Activated CD4-positive, alpha-beta T cell treated with anti-CD3 and anti-CD28 coated beads for 4 hours (primary cell): ENCODE results near the gene RPAP2.
A peak's percentile ranks its signal among the peaks of the same experiment; 100 is the strongest.
"Not testable (repeated sequence)": the region's sequence is repeated elsewhere in the genome, so short reads cannot be mapped to it uniquely, and the experiment has no call there.

Source experiments
- DNase-seq, 2 donors: peaks; one replicate each; pipeline ENCODE4 v3.0.0-alpha.2; 2020

Gene RPAP2

DNA sequence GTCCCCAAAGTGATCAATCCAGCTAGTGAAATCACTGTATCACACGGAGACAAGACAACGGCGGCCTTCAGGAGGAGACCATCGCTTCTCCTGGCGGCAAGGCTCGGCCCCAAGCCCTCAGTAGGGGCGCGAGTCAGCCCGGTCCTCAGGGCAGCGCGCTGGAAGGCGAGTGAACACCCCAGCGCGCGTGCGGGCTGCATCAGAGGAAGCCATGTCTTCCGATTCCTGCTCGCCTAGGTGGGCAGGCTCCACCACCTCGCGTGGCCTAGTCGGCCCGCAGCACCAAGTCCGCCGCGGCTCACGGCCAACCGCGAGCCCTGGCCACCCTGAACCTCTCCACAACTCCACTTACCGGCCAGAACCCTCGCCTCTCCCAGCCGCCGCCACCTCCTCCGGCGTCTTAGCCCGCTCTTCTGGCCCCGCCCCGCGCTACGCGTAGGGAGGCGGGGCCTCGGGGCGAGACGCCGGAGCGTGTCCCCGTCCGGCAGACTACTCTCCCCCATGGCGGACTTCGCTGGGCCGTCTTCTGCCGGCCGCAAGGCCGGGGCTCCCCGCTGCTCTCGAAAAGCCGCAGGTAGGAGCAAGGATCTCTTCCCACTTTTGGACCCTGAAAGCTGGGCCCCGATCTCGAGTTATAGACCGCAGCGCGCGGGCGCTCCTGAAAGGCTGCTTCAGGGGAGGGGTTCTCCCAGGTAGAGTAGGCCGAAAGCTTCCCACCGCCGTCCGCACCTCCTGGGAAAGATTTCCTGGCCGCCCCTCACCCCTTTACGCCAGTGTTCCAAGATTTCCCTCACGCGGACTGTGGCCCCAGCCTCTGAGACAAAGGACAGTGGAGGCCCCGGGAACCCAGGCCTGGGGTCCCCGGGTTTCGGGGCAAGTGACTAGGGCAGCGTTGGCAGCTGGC lies at the start of gene RPAP2, which contains the start of gene GLMN:
Gene RPAP2, plus strand, starts transcription at position 487 of the 904 bp plus-strand sequence. Its CDS starts 15 bp downstream, at position 502.
Gene GLMN, minus strand, starts transcription at position 415 of the 904 bp plus-strand sequence. CDS start 988 bp downstream, outside the sequence.
- peak; percentile 67 to 68 for DNase-seq

- not testable (repeated sequence) for DNase-seq
These were observed 44.1 kb upstream of the RPAP2 start for GRCh38 chr1:92254714-92255113.

DNA sequence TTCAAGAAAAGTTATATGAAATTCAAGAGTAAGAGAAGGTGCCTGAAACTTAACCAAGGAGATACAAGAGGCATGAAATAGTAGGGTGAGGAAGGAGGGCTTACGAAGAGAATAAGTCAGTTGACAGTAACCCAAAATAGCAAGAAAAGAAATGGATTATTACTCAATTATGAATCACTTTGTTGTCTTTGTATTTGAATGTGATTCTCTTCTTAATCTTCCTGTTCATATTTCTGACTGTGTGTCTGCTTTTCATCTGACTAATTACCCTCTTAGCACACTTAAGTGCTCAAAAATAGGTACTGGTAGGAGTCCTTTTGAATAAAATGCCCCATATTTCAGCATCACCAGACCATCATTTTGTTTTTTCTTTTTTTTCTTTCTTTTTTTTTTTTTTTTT lies 39.5 kb upstream of the RPAP2 start:
- no peak for DNase-seq

DNA sequence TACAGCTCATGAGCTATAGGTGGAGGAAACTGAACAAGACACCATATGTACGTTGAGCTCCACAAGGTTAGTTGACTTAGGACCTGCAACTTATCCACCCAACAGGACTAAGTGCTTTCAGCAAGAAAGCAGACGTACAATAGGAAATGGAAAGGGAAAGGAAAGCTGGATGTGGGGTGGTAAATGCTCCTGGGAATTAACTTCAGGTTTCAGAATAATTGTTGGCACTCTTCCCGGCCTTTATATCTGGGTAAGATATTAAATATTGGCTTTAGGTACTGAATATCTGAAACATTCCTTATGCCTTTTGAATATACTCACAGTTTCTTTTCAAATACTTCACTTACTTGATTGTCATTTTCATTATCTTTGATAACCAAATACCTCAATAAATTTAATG lies 36.3 kb upstream of the RPAP2 start:
- DNase-seq: no peak

DNA sequence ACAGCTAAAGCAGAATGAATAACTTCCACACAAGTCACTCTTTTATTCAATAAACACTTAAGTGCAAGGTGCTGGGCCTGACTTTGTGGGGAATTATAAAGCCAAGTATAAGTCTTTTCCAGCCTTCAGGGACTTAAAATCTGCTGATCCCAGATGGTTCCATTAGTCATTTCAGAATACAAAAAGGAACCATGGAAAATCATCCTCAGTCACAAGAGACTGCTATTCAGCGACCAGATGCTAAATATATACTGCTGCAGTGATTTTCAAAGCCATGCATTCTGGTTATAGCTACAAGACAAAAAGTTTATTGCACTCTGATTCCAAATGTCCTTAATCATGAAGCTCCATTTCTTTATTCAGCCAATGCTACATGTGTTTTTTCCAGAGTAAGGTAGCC lies 25.8 kb upstream of the RPAP2 start:
- DNase-seq: no peak

DNA sequence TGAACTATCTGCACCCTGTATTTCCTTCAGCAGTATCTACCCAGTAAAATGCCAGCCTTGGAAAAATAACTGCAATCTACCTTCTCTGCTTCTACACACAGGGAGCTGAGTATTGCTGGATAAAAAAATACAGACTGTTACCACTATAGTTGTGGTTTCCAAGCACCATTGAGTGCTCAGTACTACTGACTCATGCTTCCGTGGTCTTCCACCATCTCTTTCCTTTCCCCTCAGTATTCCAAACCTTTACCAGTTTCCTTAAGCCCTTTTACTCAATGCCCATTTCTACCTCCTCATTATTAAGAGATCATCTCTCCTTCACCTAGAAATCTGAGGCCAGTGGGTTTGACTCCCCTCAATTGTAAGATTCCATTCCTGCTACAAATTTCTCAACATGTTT lies 23.9 kb upstream of the RPAP2 start:
- no peak for DNase-seq

DNA sequence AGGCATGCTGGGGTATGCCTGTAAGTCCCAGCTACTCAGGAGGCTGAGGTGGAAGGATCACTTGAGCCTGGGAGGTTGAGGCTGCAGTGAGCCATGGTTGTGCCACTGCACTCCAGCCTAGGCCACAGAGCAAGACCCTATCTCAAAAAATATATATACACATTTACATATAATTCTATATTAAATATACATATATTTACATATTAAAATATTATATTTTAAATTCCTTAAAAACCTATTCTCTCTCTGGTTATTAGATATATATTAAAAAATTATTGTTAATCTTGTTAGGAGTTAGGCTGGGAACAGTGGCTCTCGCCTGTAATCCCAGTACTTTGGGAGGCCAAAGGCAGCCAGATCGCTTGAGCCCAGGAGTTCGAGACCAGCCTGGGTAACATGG lies 22.8 kb upstream of the RPAP2 start:
- no peak for DNase-seq

GRCh38 chr1:92277105-92277723 lies 21.6 kb upstream of the RPAP2 start:
- no peak for DNase-seq

- not testable (repeated sequence) for DNase-seq
These were observed 19.1 kb upstream of the RPAP2 start for GRCh38 chr1:92279781-92280180.

DNA sequence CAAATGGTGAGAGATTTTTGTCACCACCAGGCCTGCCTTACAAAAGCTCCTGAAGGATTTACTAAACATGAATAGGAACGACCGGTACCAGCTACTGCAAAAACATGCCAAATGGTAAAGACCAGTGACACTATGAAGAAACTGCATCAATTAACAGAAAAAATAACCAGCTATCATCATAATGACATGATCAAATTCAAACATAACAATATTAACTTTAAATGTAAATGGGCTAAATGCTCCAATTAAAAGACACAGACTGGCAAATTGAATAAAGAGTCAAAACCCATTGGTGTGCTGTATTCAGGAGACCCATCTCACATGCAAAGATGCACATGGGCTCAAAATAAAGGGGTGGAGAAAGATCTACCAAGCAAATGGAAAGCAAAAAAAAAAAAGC lies 17.4 kb upstream of the RPAP2 start:
- DNase-seq: not testable (repeated sequence)

DNA sequence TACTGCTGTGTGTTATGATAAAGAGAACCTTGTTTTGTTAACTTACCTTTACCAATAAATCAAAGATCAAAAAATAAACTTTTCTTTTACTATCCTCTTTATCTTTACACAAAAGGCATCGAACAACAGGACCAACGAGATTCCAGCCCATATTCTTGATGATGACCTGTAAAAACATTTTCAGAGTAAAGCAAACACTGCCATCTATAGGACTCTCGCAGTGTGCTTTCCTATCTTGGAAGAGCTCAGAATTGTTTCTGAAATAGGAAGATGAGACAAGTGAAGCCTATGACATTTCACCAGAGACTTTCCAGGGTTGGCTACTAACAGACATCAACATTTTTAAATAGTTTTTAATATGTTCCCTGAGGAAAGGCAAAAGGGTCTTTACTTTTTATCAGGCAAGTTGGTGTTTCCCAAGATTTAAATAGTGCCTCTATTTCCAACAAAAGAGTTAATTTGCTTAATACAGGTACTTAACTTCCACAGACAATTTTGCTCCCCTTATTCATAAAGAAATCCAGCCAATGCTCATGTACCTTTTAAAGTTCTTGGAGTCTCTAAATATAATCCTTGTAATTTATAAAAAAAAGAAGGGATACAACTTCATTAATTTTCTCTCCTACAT lies 7.4 kb upstream of the RPAP2 start:
- DNase-seq: no peak

- no peak for DNase-seq
These were observed 666 bp upstream of the RPAP2 start for GRCh38 chr1:92298213-92298572.

GRCh38 chr1:92299477-92300150 lies 755 bp downstream of the RPAP2 start:
- no peak for DNase-seq

- DNase-seq: no peak
These were observed 2.2 kb downstream of the RPAP2 start for GRCh38 chr1:92301021-92301420.

- no peak for DNase-seq
These were observed 7.2 kb downstream of the RPAP2 start for GRCh38 chr1:92306020-92306419.

DNA sequence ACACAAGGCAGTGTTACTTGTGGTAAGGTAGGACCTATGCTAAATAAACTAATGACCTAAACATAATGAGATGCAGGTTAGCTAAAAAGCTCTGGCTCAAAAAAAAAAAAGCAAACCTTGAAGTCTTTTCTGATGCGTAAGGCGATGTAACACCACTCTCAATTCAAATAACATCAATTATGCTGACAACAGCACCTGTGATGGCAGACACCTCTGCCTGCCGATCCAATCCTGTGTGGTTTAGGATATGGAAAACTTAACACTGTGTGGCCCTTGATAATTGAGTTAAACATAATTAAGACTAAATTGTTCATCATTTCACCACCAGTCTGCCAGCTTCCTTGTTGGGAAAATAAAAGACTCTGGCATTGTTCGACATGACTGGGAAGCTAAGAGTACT lies 9.1 kb downstream of the RPAP2 start:
- no peak for DNase-seq

- no peak for DNase-seq
These were observed 11.3 kb downstream of the RPAP2 start for GRCh38 chr1:92310185-92310597.

DNA sequence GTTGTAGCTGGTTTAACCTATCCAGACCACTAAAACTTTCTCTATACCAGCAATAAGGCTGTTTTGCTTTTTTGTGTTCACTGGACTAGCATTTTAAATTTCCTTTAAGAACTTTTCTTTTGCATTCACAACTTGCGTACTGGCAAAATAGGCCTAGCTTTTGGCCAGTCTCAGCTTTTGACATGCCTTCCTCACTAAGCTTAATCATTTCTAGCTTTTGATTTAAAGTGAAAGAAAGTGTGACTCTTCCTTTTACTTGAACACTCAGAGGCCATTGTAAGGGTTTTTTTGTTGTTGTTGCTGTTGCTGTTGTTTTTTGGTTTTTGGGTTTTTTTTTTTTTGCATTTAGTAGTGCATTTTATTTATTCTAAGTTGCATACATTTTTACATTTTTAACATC lies 15.2 kb downstream of the RPAP2 start:
- DNase-seq: no peak

DNA sequence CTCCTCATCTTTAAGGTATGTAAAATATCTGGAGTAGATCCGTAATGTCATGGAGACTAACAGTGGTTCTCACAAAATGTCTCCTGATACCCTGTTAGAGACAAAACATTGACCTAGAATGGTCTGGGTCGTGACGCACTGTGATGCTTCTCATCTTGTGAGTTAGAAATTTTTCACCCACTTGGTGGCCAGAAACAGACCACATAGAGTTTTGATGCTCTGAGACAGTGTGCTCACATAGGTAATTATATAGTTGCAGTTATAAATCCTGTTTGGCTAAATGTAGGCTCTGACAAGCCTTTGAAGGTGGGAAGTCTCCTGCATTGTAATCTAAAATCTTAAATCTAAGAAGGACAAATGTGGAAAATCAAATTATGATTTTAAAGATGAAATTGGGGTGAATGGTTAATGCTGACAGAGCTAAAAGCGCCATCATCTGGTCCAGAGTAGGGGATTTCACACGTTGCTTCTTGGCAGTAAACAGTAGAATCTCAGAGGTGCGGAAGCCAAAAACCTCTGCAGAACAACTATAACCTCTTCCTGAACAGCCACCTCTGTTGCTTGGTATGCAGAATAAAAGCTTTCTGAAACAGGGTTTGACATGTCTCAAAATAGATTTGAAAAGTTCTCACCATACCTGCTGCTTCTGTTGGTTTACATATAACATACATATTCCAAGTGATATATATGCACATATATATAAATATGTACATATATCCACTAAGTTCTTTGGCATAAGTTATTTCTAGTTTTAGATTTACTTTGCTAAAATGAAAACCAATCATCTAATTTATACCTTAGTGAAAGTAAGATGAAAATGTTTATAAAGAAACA lies 17.1 kb downstream of the RPAP2 start:
- DNase-seq: peak; percentile 21 to 28

- no peak for DNase-seq
These were observed 19.1 kb downstream of the RPAP2 start for GRCh38 chr1:92317836-92318493.
